Fibroblast of the aortic adventitia (primary cell): Measurements from ENCODE around the gene AAGAB. TPM values are rescaled to one million over a fixed set of nuclear protein-coding genes. Genes with fewer than 3 reads are reported as not detected.

Source experiments
- DNase-seq: peaks from one replicate; pipeline ENCODE4 v3.0.0-alpha.2; 2010; ENCODE audit warnings: low read depth
- H3K4me3 ChIP-seq: 2 replicates; pipeline ENCODE4 v1.5.1; 2011; ENCODE audit warnings: low read depth, mild to moderate bottlenecking, control low read depth, low read length, moderate library complexity
- CTCF ChIP-seq: IDR thresholded peaks from 2 replicates; pipeline ENCODE4 v1.5.1; 2011; ENCODE audit warnings: mild to moderate bottlenecking, low read length, control low read depth, inconsistent platforms; ENCODE audit not compliant: insufficient read depth
- total RNA-seq: library from RNA; depleted of rRNA; stranded (reverse); fragments of >200 nt; gene quantifications from 2 replicates; pipeline ENCODE4 v1.2.3, GENCODE V29; 2012; ENCODE audit warnings: low replicate concordance

AAGAB gene
- total RNA-seq, 1 donor, result 43.7 TPM

GRCh38 chr15:67185051-67185450 lies 69.4 kb downstream of the AAGAB start:
- DNase-seq, result no peak
- H3K4me3 ChIP-seq, result no peak overlapping the region
- no peak for TF ChIP-seq CTCF

- no peak for DNase-seq
- no peak overlapping the region for H3K4me3 ChIP-seq
- TF ChIP-seq CTCF, result no peak
These were observed 70.1 kb downstream of the AAGAB start for GRCh38 chr15:67184208-67184925.

GRCh38 chr15:67183443-67184169 lies 70.9 kb downstream of the AAGAB start:
- TF ChIP-seq CTCF, result no peak
- DNase-seq, result peak; percentile 92
- H3K4me3 ChIP-seq, result no peak overlapping the region

- TF ChIP-seq CTCF, result peak; percentile 5
- no peak for DNase-seq
- no peak overlapping the region for H3K4me3 ChIP-seq
These were observed 73.2 kb downstream of the AAGAB start for GRCh38 chr15:67181221-67181639.

GRCh38 chr15:67180514-67181191 lies 73.8 kb downstream of the AAGAB start:
- no peak for DNase-seq
- TF ChIP-seq CTCF, result no peak
- H3K4me3 ChIP-seq, result no peak overlapping the region

- no peak for DNase-seq
- no peak overlapping the region for H3K4me3 ChIP-seq
- TF ChIP-seq CTCF, result no peak
These were observed 74.4 kb downstream of the AAGAB start for GRCh38 chr15:67180035-67180434.
